SK-N-SH (cell line): ENCODE measurements around the gene GNG12.

Experiments
- CTCF ChIP-seq: fragments of 200-600 bp; sonication (generic); IDR thresholded peaks from 2 replicates; pipeline ENCODE4 v1.6.1; 2017; ENCODE audit warnings: antibody characterized with exemption, mild to moderate bottlenecking, moderate library complexity
- ZBTB33 ChIP-seq: IDR thresholded peaks from 2 replicates; pipeline ENCODE4 v1.4.0; 2012; ENCODE audit warnings: low read depth, borderline replicate concordance

GRCh38 chr1:67743072-67743725 is 90.1 kb downstream of the GNG12 start:
- TF ChIP-seq CTCF, result no peak
- no peak for TF ChIP-seq ZBTB33
